GM19468 (cell line): ENCODE results near the gene IL1R2.
"Not testable (repeated sequence)": the region's sequence is repeated elsewhere in the genome, so short reads cannot be mapped to it uniquely, and the experiment has no call there.

ENCODE experiments used
- ATAC-seq: cut with Tn5 transposase; IDR thresholded peaks from one replicate; pipeline ENCODE4 v1.9.1; 2021; ENCODE audit warnings: mild to moderate bottlenecking, moderate library complexity, moderate number of reproducible peaks; ENCODE audit not compliant: unreplicated experiment; ENCODE audit errors: extremely low read depth

IL1R2 gene

GRCh38 chr2:102055346-102055990 lies 63.7 kb downstream of the IL1R2 start:
- ATAC-seq, result no peak

DNA sequence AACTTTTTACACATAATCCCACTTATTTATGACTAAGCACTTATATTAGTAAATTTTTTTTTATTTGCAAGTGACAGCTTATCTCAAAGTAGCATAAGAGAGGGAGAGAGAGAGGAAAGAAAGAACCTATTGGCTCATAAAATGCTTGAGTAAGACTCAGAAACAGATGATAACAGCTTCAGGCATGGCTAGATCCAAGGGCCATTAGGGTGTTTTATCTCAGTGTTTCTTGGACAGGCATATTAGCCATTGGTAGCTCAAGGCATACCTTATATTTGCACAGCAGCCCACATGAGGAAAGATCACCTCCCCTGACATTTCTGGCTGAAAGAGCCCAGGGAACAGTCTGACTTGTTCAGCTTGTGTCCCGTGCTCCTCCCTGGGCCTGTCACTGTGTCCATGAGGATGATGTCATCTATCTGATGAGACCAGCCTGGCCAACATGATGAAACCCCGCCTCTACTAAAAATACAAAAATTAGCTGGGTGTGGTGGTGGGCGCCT lies 64.4 kb downstream of the IL1R2 start:
- ATAC-seq, result no peak

DNA sequence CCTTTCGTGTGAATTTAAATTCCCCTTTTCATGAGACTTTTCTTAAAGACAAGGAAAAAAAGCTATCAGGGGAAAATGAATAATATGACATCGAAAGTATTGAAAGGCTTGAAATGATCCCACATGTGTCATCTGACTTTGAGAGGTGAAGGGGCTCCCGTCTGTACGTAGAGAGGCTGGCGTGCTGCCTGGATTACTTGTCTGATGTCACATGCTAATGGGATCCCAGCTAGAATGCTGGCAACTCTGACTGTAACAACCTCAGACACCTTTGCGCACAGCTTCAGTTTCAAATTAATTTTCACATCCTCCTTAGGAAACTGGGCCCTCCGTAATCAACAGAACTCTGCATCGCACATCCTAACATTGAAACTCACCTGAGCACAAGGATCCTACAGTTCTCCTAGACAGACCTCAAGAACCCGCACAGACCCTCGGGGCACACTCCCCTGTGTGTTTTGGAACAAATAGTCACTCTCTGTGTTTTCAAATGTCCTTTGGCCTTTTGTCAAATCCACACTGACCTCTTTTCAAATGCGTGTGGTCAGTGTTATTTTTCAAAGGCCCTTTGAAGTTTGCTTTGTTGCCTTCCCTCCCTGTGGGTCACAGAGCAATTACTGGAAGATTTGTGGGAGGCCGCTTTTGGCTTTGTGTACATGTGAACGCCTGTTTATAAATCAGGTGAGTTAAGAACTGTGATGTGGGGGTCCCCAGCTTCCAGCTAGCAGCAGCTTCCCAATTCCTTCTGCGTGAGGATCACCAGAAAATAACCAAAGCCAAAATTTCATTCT lies 65.9 kb downstream of the IL1R2 start:
- ATAC-seq, result no peak

DNA sequence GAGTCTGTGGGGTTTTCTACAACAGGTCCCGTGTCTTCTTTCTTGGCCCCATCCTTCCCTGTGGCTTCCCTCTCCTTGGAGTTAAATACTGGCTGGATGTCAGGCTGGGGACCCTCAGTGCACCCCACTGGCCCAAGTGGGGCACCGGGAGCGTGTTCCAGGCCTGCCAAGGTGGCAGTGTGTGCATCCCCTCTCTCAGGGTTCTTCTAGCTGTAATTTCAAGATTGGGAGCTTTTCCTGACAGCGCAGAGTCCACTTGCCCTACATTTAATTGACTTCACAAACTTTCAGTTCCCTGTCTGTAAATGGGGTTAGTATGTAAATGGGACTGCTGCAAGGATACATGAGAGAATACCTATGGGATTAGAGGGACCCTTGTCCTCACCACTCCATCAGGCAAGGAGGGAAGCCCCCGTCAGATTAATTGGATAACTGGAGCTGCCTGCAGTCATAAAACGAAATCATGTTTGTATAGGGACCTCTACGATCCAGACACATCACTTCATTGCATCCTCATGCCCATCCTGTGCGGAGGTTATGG lies 66.6 kb downstream of the IL1R2 start:
- ATAC-seq, result no peak

DNA sequence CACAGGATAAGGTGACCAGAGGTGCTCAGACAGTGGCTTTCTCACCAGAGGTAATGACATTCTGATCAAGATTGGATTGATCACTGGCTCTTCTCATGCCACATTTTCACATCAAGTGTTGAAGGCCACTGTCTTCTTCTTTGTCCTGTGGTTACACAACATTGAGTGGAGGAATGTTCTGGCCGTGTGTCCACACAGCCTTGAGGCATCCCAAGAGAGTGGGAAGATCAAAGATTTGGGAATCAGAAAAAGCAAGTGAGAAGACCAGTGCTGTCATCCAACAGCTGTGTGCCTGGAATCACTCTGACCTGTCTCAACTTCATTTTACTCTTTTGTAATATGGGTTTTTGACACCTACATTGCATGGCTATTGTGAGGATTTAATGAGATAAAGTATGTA lies 67.4 kb downstream of the IL1R2 start:
- no peak for ATAC-seq

DNA sequence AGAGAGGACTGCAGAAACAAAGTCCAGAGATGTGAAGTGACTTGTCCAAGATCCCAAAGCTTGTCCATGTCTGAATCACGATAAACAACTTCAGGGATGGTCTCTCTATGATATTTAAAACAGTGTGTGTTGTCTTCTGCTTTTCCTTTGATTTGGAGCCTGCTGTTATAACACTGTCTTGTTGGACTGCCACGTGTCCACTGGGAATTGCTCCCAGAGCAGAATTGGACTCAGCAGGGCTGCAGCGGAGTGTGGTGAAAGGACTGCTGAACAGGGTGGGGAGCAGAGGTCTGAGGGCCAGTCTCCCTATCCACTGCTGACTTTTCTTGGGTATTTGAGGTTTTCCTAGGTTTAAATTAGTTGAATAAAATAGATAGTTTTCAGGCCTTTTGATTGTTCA lies 68.3 kb downstream of the IL1R2 start:
- no peak for ATAC-seq

DNA sequence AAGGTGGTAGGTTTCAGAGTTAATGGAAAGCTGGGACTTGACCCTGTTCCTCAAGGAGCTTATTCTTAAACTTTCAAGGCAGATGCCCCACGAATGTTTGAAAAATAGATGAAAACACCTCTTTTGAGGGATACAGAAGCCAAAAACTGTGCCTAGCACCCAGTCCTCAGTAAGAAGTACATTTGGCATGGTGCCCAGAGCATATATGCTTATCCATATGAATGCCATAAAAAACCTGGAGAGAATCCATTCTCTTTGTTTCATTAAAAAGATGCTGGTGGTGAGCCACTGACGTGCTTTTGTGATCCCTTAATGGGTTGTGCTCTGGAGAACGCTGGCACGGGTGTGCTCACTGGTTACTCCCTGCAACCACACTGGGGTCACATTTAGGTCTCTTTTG lies 69.0 kb downstream of the IL1R2 start:
- no peak for ATAC-seq

DNA sequence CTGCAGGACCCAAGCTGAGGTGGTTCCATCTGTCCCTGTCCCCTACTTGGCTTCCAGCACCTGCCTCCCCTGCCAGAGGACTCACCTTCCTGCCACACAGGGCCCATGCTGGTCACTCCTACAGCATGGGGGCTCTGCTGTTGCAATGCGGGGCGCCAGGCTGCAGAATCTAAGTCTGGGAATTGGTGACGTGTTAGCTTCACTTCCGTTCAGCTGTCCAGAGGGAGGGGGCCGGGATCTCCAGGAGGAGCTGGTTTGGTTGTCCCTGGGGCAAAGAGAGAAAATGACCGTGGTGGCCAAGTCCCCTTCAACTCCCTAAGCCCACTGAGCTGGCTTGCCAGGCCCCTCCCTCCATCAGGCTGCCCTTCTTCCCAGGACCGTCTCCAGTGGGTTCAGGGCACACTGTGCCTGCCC lies 69.5 kb downstream of the IL1R2 start:
- ATAC-seq, result no peak

DNA sequence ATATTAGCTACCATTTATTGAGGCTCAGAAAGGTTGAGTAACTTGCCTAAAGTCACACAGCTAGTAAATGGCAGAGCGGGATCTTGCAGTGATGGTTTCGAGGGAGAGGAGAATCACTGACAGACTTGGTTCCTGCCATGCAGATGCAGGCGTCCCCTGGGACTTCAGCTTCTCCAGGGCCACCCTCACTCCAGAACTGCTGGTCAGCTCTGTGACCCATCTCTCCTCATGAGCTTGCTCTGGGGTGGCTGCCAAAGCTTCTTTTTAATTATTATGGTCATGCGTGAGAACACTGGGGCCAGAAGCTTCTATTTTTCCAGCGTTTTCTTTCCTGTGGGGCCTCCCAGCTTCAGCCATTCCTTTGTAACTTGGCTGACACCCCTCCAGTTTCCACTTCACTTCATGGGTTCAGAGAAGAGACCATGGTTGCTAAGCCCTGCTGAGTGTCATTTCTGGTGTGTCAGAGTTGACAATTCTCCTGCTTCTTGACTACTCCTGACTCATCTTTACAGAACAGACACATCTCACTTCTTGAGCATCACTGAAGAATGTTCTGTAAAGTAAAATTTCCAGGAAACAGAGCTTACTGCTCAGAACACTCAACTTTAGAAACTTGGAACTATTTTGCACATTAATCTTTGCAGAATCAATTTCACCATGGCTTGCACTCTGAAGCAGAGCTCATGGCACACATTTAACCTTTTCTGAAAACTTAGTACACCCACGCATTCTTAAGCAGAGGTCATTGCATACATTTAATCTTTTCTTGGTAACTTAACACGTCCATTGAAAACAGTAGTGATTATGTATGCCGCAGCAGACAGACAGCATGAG lies 70.4 kb downstream of the IL1R2 start:
- ATAC-seq, result no peak

DNA sequence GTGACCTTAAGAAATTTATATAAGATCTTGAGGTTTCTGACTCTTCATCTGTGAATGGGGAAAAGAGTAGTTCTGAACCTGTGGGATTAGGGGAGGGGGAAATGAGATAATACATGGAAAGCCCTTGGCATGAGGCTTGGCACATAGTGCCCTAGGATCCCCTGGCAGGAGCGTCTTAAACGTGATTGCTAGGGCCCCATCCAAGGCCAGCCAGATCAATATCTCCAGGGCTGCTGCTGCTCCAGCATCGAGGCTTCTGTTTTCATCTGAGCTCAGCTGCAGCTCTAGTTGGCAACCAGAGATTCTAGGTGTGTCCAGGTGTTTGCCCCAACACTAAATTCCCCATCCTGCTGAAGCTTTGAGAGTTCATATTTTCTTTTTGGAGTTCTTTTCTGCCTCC lies 71.0 kb downstream of the IL1R2 start:
- no peak for ATAC-seq

DNA sequence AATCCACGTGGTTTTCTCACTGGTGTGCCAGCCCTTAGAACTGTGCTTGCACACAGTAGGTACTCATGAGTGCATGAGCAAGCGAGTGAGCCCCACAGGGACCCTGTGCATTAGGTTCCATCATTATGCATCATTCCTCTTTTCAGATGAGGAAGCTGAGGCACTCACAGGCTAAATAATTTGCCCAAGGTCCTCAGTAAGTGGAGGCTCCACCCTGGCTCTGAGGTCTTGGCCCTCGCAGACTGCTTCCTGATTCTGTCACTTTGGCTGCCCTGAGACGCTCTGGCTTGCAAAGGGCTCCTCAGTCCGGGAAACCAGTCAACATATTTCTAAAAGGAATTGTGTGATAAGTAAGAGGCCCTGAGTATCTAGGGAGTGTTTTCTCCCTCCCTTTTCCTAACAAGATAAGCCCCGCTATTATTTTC lies 71.7 kb downstream of the IL1R2 start:
- ATAC-seq, result no peak

GRCh38 chr2:102063941-102064678 lies 72.3 kb downstream of the IL1R2 start:
- no peak for ATAC-seq

GRCh38 chr2:102064679-102065674 lies 73.2 kb downstream of the IL1R2 start:
- ATAC-seq, result no peak

DNA sequence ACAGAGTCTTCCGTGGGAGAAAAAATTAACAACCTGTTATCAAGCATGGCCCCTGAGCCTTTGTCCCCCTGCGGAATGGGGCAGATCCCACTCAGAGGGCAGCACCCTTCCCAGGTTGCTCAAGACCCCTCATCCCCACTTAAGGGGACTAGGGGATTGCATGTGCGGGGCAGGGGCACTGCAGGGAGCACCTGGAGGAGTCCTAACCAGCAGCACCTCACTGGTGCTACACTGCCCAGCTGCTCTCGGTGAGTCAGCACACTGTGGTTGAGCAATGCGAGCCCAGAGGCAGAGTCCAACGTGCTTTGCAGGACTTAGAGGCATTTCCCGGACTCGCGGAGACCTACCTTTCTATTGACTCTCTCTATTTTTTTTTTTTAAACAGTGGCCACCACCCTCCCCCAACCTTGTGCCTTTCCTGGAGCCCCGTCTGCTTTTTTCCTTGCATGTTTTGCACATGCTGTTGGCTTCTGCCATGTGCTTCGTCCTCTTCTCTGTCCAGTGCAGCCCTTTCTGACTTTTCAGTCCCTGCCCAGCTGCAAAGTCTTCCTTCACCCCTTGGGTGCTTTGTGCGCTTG lies 74.0 kb downstream of the IL1R2 start:
- no peak for ATAC-seq

DNA sequence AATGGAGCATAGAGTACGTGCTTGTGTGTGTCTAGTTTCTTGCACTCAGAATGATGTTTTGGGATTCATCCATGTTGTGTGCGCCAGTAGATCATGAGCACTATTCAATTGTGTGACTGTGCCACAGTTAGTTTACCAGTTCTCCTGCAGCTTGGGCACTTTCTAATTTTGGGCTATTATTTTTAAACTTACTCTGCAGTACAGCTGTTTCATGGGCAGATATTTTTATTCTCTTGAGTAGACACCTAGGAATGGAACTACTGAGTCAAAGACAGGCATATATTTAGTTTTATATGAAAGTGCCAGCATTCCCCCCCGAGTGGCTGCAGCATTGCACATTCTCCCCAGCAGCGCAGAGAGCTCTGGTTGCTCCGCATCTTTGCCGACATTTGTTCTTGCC lies 74.8 kb downstream of the IL1R2 start:
- no peak for ATAC-seq

GRCh38 chr2:102068126-102068525 lies 76.4 kb downstream of the IL1R2 start:
- ATAC-seq, result not testable (repeated sequence)

DNA sequence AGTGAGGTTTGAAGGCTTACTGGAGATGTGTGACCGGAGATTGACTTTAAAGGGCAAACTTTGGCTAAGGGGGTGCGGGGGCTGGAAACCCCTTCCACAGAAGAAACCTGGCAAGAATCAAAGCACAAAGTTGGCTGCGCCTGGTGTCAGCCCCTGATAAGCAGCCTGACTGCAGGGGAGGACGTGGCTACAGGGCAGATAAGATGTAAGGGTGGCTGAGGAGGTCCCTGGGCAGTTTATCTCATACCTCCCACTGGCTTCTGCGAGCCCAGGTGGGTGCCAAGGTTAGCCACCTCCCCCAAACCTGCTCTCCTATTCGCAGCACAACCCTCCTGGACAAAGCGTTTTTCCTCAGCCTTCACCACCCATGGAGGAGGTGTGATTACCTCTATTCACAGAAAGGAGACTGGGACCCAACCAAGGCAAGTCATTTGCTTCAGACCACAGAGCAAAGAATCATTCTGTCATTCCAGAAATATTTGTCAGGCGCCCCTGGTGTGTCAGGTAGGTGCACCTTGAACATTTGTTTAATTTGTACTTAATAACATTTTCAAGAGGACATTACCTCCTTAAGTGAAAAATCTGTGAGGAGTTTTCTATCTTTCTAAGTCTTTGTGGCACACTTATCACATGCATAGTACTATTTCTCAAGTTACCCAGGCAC lies 77.7 kb downstream of the IL1R2 start:
- no peak for ATAC-seq
